HCT116 (cell line): Measurements from ENCODE around the gene NUDC. TPM values are rescaled to one million over a fixed set of nuclear protein-coding genes. Genes with fewer than 3 reads are reported as not detected.
A peak's percentile ranks its signal among the peaks of the same experiment; 100 is the strongest.

ENCODE experiments used
- ATAC-seq: fragments of 200-7000 bp; cut with Tn5 transposase; 2 replicates; pipeline ENCODE4 v1.9.1; 2020; ENCODE audit warnings: mild to moderate bottlenecking, moderate library complexity
- BruUV-seq: library from RNA; stranded (reverse); fragments of 400-500 nt; replicated peaks from 2 replicates; lab custom pipeline; 2021; lab: Mats Ljungman, UMichigan
- CTCF ChIA-PET: fragments of 300-600 bp; sonication (Branson Sonifier 250); formaldehyde crosslinking; loops from one replicate; lab custom pipeline; 2021; ENCODE audit warnings: antibody characterized with exemption; lab: Charles Lee
- POLR2A ChIA-PET: fragments of 300-600, 350-600 bp; sonication (Branson Sonifier 250); formaldehyde crosslinking; loops from one replicate; lab custom pipeline; 2021; ENCODE audit warnings: antibody characterized with exemption; lab: Charles Lee
- RAD21 ChIA-PET, 2 experiments: fragments of 300-600 bp; sonication (Branson Sonifier 250); formaldehyde crosslinking; loops; one replicate each; lab custom pipeline; 2023; ENCODE audit warnings: low total read pairs in 2 of 2; ENCODE audit not compliant: uncharacterized antibody in 2 of 2, unreplicated experiment in 2 of 2, low non-redundant PET in 1 of 2; lab: Charles Lee
- DNase-seq: peaks from one replicate; pipeline ENCODE4 v3.0.0-alpha.2; 2010; ENCODE audit warnings: low read depth, low spot score
- H2AFZ ChIP-seq: fragments of 200-600 bp; shearing (Covaris generic), sonication (generic); 2 replicates; pipeline ENCODE4 v1.6.1; 2017; ENCODE audit warnings: low read depth, mixed run types, mixed read lengths, antibody characterized with exemption, low read length; ENCODE audit not compliant: poor library complexity, severe bottlenecking
- H3K27ac ChIP-seq: 2 replicates; pipeline ENCODE4 v1.5.1; 2012; ENCODE audit warnings: low read depth, low read length
- H3K27me3 ChIP-seq: fragments of 200-600 bp; sonication (generic); 2 replicates; pipeline ENCODE4 v1.6.1; 2016; ENCODE audit warnings: mixed run types, low read length, mixed read lengths; ENCODE audit not compliant: insufficient read depth
- H3K36me3 ChIP-seq, 2 experiments: fragments of 200-500 bp in 1 of 2; fragments of 200-600 bp in 1 of 2; sonication (Bioruptor generic) in 1 of 2; sonication (generic) in 1 of 2; 2 replicates each; pipeline versions ENCODE4 v1.5.1 to v1.6.1; 2014 to 2016; ENCODE audit warnings: low read length in 2 of 2, inconsistent platforms in 1 of 2, mixed read lengths in 1 of 2, mixed run types in 1 of 2; ENCODE audit not compliant: insufficient read depth in 2 of 2, control insufficient read depth in 1 of 2
- H3K4me1 ChIP-seq, 2 experiments: fragments of 200-600 bp in 1 of 2; sonication (generic) in 1 of 2; 2 replicates each; pipeline versions ENCODE4 v1.5.1 to v1.6.1; 2012 to 2017; ENCODE audit warnings: low read length in 2 of 2, inconsistent platforms in 1 of 2, mild to moderate bottlenecking in 1 of 2, mixed read lengths in 1 of 2, mixed run types in 1 of 2, moderate library complexity in 1 of 2; ENCODE audit not compliant: insufficient read depth in 2 of 2, control insufficient read depth in 1 of 2
- H3K4me2 ChIP-seq: fragments of 200-600 bp; sonication (generic); 2 replicates; pipeline ENCODE4 v1.6.1; 2017; ENCODE audit warnings: mixed run types, low read length, mixed read lengths
- H3K4me3 ChIP-seq, 2 experiments: fragments of 200-600 bp in 1 of 2; sonication (generic) in 1 of 2; replicated peaks in 1 of 2; 2 replicates each; pipeline ENCODE4 v1.5.1; 2011 to 2016; ENCODE audit warnings: low read length in 2 of 2, control low read depth in 1 of 2, low read depth in 1 of 2, mild to moderate bottlenecking in 1 of 2, mixed read lengths in 1 of 2, mixed run types in 1 of 2
- H3K79me2 ChIP-seq: fragments of 200-600 bp; sonication (generic); 2 replicates; pipeline ENCODE4 v1.6.1; 2017; ENCODE audit warnings: mild to moderate bottlenecking, mixed run types, low read length, moderate library complexity, mixed read lengths; ENCODE audit not compliant: insufficient read depth
- H3K9ac ChIP-seq: fragments of 200-600 bp; sonication (generic); 2 replicates; pipeline ENCODE4 v1.6.1; 2016; ENCODE audit warnings: low read length, mixed read lengths
- H3K9me2 ChIP-seq: fragments of 200-600 bp; sonication (generic), shearing (Covaris generic); 2 replicates; pipeline ENCODE4 v1.6.1; 2017; ENCODE audit warnings: mixed run types, mild to moderate bottlenecking, moderate library complexity; ENCODE audit not compliant: insufficient read depth
- H3K9me3 ChIP-seq, 2 experiments: fragments of 200-500 bp in 1 of 2; fragments of 200-600 bp in 1 of 2; sonication (Bioruptor generic) in 1 of 2; sonication (generic) in 1 of 2; 2 replicates each; pipeline ENCODE4 v1.6.1; 2014 to 2017; ENCODE audit warnings: low read length in 2 of 2, mixed read lengths in 2 of 2, inconsistent platforms in 1 of 2, low read depth in 1 of 2, mild to moderate bottlenecking in 1 of 2, mixed run types in 1 of 2, moderate library complexity in 1 of 2; ENCODE audit not compliant: control insufficient read depth in 1 of 2, insufficient read depth in 1 of 2
- H4K20me1 ChIP-seq: fragments of 200-600 bp; sonication (generic), shearing (Covaris generic); 2 replicates; pipeline ENCODE4 v1.6.1; 2017; ENCODE audit warnings: mixed run types, mild to moderate bottlenecking, moderate library complexity; ENCODE audit not compliant: insufficient read depth
- EGR1 ChIP-seq: IDR thresholded peaks from 2 replicates; pipeline ENCODE4 v1.6.1; 2012; ENCODE audit warnings: low read depth
- EZH2 ChIP-seq: fragments of 200-600 bp; sonication (generic); IDR thresholded peaks from 2 replicates; pipeline ENCODE4 v1.6.1; 2017; ENCODE audit warnings: antibody characterized with exemption, mixed run types
- EZH2phosphoT487 ChIP-seq: fragments of 200-600 bp; IDR thresholded peaks from 2 replicates; pipeline ENCODE4 v1.6.1; 2018; ENCODE audit warnings: antibody characterized with exemption, borderline replicate concordance
- JUND ChIP-seq: IDR thresholded peaks from 2 replicates; pipeline ENCODE4 v1.6.1; 2012
- POLR2A ChIP-seq: IDR thresholded peaks from 2 replicates; pipeline ENCODE4 v1.7.0; 2011; ENCODE audit warnings: borderline replicate concordance; ENCODE audit not compliant: insufficient read depth, insufficient read length; ENCODE audit errors: extremely low read depth
- RAD21 ChIP-seq: IDR thresholded peaks from 2 replicates; pipeline ENCODE4 v1.6.1; 2012; ENCODE audit warnings: low read depth, mild to moderate bottlenecking
- SRF ChIP-seq: IDR thresholded peaks from 2 replicates; pipeline ENCODE4 v1.6.1; 2012; ENCODE audit warnings: low read depth
- YY1 ChIP-seq: IDR thresholded peaks from 2 replicates; pipeline ENCODE4 v1.6.1; 2011; ENCODE audit warnings: low read length, low read depth, moderate library complexity, mild to moderate bottlenecking; ENCODE audit not compliant: insufficient replicate concordance; ENCODE audit errors: extremely low read depth
- intact Hi-C: fragments of 100-400 bp; cut with micrococcal nuclease; formaldehyde crosslinking; loops from 2 replicates; pipeline ENCODE4 v1.10.0; 2022
- total RNA-seq: library from RNA; stranded (reverse); gene quantifications from one replicate; pipeline ENCODE4 v1.2.1, GENCODE V29; 2021; ENCODE audit not compliant: unreplicated experiment
- TF ChIP-seq, protein P1 (sequence below), 3 experiments: fragments of 200-600 bp in 1 of 3; sonication (generic) in 1 of 3; IDR thresholded peaks in 2 of 3; conservative IDR thresholded peaks in 1 of 3; 2 replicates each; pipeline ENCODE4 v1.5.1; 2012 to 2017; ENCODE audit warnings: low read depth in 2 of 3, low read length in 2 of 3, antibody characterized with exemption in 1 of 3, borderline replicate concordance in 1 of 3, control low read depth in 1 of 3, mild to moderate bottlenecking in 1 of 3, mixed read lengths in 1 of 3, mixed run types in 1 of 3, moderate library complexity in 1 of 3; ENCODE audit not compliant: insufficient read depth in 1 of 3
- TF ChIP-seq, protein P2 (sequence below): IDR thresholded peaks from 2 replicates; pipeline ENCODE4 v1.6.1; 2012
- TF ChIP-seq, protein P3 (sequence below): IDR thresholded peaks from 2 replicates; pipeline ENCODE4 v1.6.1; 2011; ENCODE audit warnings: mild to moderate bottlenecking, low read length, moderate library complexity; ENCODE audit not compliant: insufficient replicate concordance; ENCODE audit errors: extremely low read depth
- TF ChIP-seq, protein P4 (sequence below): IDR thresholded peaks from 2 replicates; pipeline ENCODE4 v1.6.1; 2012

The NUDC gene
- total RNA-seq, 1 experiment from 2014 or later = 119 TPM

DNA sequence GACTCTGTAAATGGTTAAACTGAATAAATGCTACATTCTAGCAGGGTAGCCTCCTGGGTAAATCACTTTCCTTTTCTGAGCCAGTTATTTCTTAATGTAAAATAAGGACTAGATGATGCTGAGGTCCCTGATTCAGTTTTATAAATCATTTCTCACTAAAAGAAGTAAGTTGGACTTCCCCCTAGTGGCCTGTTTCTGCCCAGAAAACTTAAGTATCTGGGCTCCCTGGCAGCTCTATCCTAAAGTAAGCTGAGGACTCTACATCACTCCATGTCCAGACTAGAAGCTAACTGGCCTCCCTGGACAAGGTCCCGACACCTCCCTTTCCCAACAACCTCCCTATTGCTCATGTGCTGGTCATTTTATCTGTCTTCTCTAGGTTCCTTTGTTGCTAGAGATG is 34.4 kb upstream of the NUDC start:
- H3K36me3 ChIP-seq = peaks cover 38 to 48% of the 10 kb centered on the region in 2 experiments
- DNase-seq (no peak), ATAC-seq (no peak)
- H2AFZ ChIP-seq = no peak overlapping the region
- H3K9me2 ChIP-seq = no peaks in the 10 kb centered on the region
- H3K27ac ChIP-seq = no peak overlapping the region
- intact Hi-C loops = no loop called here
- H3K9me3 ChIP-seq = no peaks in the 10 kb centered on the region
- POLR2A ChIA-PET = interaction anchor here (1.0 to 1.5 kb wide), 3 partner anchors 9 to 22 kb away, joined by 3 to 6 read pairs (median 6); partner anchors contain the start of gene GPATCH3
- TF ChIP-seq, protein P1, sequence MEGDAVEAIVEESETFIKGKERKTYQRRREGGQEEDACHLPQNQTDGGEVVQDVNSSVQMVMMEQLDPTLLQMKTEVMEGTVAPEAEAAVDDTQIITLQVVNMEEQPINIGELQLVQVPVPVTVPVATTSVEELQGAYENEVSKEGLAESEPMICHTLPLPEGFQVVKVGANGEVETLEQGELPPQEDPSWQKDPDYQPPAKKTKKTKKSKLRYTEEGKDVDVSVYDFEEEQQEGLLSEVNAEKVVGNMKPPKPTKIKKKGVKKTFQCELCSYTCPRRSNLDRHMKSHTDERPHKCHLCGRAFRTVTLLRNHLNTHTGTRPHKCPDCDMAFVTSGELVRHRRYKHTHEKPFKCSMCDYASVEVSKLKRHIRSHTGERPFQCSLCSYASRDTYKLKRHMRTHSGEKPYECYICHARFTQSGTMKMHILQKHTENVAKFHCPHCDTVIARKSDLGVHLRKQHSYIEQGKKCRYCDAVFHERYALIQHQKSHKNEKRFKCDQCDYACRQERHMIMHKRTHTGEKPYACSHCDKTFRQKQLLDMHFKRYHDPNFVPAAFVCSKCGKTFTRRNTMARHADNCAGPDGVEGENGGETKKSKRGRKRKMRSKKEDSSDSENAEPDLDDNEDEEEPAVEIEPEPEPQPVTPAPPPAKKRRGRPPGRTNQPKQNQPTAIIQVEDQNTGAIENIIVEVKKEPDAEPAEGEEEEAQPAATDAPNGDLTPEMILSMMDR (IDR thresholded peaks at IDR 0.05 in 2 of 3, conservative IDR thresholded peaks at IDR 0.05 in 1 of 3; ENCODE audit: borderline replicate concordance in 1 of 3, insufficient read depth in 1 of 3, low read depth in 2 of 3, low read length in 2 of 3) = peak; percentile 19 to 61 (median 54); a peak in 5 of 6 replicates
- TF ChIP-seq RAD21 = peak; percentile 50
- TF ChIP-seq SRF = no peak
- RAD21 ChIA-PET = no interaction called here
- H3K79me2 ChIP-seq = peaks cover 43% of the 10 kb centered on the region
- no peaks in the 10 kb centered on the region for H3K27me3 ChIP-seq
- H4K20me1 ChIP-seq = peaks cover 2% of the 10 kb centered on the region; the same call in 1 of the 2 replicates
- BruUV-seq = no TSS peak
- peaks cover 4 to 19% of the 10 kb centered on the region in 2 experiments; a peak in 3 of 4 replicates for H3K4me1 ChIP-seq
- H3K4me3 ChIP-seq = no peak overlapping the region
- H3K4me2 ChIP-seq = no peak overlapping the region
- CTCF ChIA-PET = interaction anchor here (0.7 to 1.4 kb wide), 4 partner anchors 11 to 38 kb away, joined by 3 to 5 read pairs (median 3); no protein-coding TSS in a partner anchor
- no peak overlapping the region for H3K9ac ChIP-seq

DNA sequence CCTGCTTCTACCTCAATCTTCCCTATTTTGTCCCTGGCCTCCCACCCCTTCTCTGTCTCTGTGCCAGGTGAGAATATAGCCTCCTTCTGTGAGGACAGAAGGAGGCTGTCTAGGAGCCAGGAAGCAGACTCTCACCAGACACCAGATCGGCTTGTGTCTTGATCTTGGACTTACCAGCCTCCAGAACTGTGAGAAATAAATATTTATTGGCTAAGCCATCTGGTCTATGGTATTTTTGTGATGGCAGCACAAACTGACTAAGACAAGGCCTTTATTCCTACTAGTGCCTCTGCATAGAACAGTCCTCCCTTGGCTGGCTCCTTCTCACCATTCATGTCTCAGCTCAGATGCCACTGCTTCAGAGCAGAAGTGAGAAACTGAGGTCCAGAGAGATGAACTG is 33.3 kb upstream of the NUDC start:
- H3K27ac ChIP-seq = no peak overlapping the region
- ChIA-PET RAD21 (no interaction called here), POLR2A (interaction anchor here (1.5 kb wide), 1 partner anchor 12 kb away, joined by 6 read pairs; the partner anchor contains the start of gene GPATCH3), CTCF (interaction anchor here (0.7 to 1.1 kb wide), 2 partner anchors 9 to 286 kb away, joined by 3 read pairs; no protein-coding TSS in a partner anchor)
- no peaks in the 10 kb centered on the region for H3K9me2 ChIP-seq
- no peak for ATAC-seq
- peaks cover 43% of the 10 kb centered on the region for H3K79me2 ChIP-seq
- no peak overlapping the region for H3K9ac ChIP-seq
- peaks cover 2% of the 10 kb centered on the region; the same call in 1 of the 2 replicates for H4K20me1 ChIP-seq
- intact Hi-C loops = no loop called here
- no TSS peak for BruUV-seq
- H3K9me3 ChIP-seq = no peaks in the 10 kb centered on the region
- no peak overlapping the region for H3K4me2 ChIP-seq
- no peak overlapping the region for H2AFZ ChIP-seq
- H3K4me3 ChIP-seq = no peak overlapping the region
- no peaks in the 10 kb centered on the region for H3K27me3 ChIP-seq
- no peak for TF ChIP-seq EGR1
- no peak for TF ChIP-seq EZH2
- no peak for TF ChIP-seq POLR2A
- TF ChIP-seq, protein P2, sequence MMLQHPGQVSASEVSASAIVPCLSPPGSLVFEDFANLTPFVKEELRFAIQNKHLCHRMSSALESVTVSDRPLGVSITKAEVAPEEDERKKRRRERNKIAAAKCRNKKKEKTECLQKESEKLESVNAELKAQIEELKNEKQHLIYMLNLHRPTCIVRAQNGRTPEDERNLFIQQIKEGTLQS = no peak
- TF ChIP-seq, protein P3, sequence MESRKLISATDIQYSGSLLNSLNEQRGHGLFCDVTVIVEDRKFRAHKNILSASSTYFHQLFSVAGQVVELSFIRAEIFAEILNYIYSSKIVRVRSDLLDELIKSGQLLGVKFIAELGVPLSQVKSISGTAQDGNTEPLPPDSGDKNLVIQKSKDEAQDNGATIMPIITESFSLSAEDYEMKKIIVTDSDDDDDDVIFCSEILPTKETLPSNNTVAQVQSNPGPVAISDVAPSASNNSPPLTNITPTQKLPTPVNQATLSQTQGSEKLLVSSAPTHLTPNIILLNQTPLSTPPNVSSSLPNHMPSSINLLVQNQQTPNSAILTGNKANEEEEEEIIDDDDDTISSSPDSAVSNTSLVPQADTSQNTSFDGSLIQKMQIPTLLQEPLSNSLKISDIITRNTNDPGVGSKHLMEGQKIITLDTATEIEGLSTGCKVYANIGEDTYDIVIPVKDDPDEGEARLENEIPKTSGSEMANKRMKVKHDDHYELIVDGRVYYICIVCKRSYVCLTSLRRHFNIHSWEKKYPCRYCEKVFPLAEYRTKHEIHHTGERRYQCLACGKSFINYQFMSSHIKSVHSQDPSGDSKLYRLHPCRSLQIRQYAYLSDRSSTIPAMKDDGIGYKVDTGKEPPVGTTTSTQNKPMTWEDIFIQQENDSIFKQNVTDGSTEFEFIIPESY = no peak
- no peak for TF ChIP-seq JUND
- TF ChIP-seq EZH2phosphoT487 = no peak
- TF ChIP-seq, protein P4, sequence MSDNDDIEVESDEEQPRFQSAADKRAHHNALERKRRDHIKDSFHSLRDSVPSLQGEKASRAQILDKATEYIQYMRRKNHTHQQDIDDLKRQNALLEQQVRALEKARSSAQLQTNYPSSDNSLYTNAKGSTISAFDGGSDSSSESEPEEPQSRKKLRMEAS = no peak
- TF ChIP-seq YY1 = no peak
- TF ChIP-seq, all 23 proteins: peak for 0
- Histone ChIP-seq H3K4me1 (peaks cover 4 to 19% of the 10 kb centered on the region in 2 experiments; a peak in 3 of 4 replicates), H3K36me3 (peaks cover 34 to 52% of the 10 kb centered on the region in 2 experiments)
- DNase-seq = no peak
